Loucy (cell line): ENCODE data around the gene TARBP1.
A peak's percentile ranks its signal among the peaks of the same experiment; 100 is the strongest.

Experiments
- H2AFZ ChIP-seq: fragments of 200-600 bp; sonication (generic); 2 replicates; pipeline ENCODE4 v1.6.0; 2016; ENCODE audit warnings: antibody characterized with exemption, mild to moderate bottlenecking, low read length, moderate library complexity
- H3F3A ChIP-seq: fragments of 200-600 bp; 2 replicates; pipeline ENCODE4 v1.6.0; 2016; ENCODE audit warnings: antibody characterized with exemption, low read depth, mild to moderate bottlenecking
- H3K27me3 ChIP-seq: fragments of 200-600 bp; sonication (generic); 2 replicates; pipeline ENCODE4 v1.6.1; 2014; ENCODE audit warnings: low read length, mild to moderate bottlenecking; ENCODE audit not compliant: insufficient read depth, poor library complexity, severe bottlenecking
- H3K36me3 ChIP-seq: fragments of 200-600 bp; sonication (generic); 2 replicates; pipeline ENCODE4 v1.6.1; 2016; ENCODE audit warnings: low read length; ENCODE audit not compliant: insufficient read depth
- H3K4me1 ChIP-seq: fragments of 200-600 bp; sonication (generic); 2 replicates; pipeline ENCODE4 v1.5.1; 2014; ENCODE audit warnings: low read length, mild to moderate bottlenecking; ENCODE audit not compliant: insufficient read depth, poor library complexity, severe bottlenecking
- H3K4me2 ChIP-seq: fragments of 200-600 bp; sonication (generic); 2 replicates; pipeline ENCODE4 v1.6.0; 2014; ENCODE audit warnings: antibody characterized with exemption, low read length, low read depth, mild to moderate bottlenecking; ENCODE audit not compliant: poor library complexity, severe bottlenecking
- H3K4me3 ChIP-seq: fragments of 200-600 bp; sonication (generic); 2 replicates; pipeline ENCODE4 v1.5.1; 2014; ENCODE audit warnings: low read length, mild to moderate bottlenecking, mixed read lengths; ENCODE audit not compliant: poor library complexity, severe bottlenecking
- H3K79me2 ChIP-seq: fragments of 200-600 bp; sonication (generic); 2 replicates; pipeline ENCODE4 v1.6.1; 2014; ENCODE audit warnings: low read length; ENCODE audit not compliant: insufficient read depth
- H3K9ac ChIP-seq: fragments of 200-600 bp; sonication (generic); 2 replicates; pipeline ENCODE4 v1.6.0; 2014; ENCODE audit warnings: mild to moderate bottlenecking, low read depth, low read length, moderate library complexity; ENCODE audit not compliant: poor library complexity, severe bottlenecking
- H3K9me2 ChIP-seq: fragments of 200-600 bp; sonication (generic); replicated peaks from 2 replicates; pipeline ENCODE4 v1.6.1; 2016; ENCODE audit warnings: low read depth, low read length, mixed read lengths
- H3K9me3 ChIP-seq: fragments of 200-600 bp; sonication (generic); 2 replicates; pipeline ENCODE4 v1.6.1; 2014; ENCODE audit warnings: mild to moderate bottlenecking, antibody characterized with exemption, low read length, low read depth; ENCODE audit not compliant: insufficient read depth
- H4K20me1 ChIP-seq: fragments of 200-600 bp; sonication (generic); 2 replicates; pipeline ENCODE4 v1.6.0; 2014; ENCODE audit warnings: antibody characterized with exemption, low read length, mild to moderate bottlenecking; ENCODE audit not compliant: insufficient read depth, poor library complexity, severe bottlenecking
- CTCF ChIP-seq: fragments of 200-600 bp; sonication (generic); conservative IDR thresholded peaks from 2 replicates; pipeline ENCODE4 v1.5.1; 2014; ENCODE audit warnings: mild to moderate bottlenecking, antibody characterized with exemption, low read length
- EZH2phosphoT487 ChIP-seq: fragments of 200-600 bp; IDR thresholded peaks from 2 replicates; pipeline ENCODE4 v1.6.1; 2018; ENCODE audit warnings: antibody characterized with exemption, mild to moderate bottlenecking, moderate library complexity, borderline replicate concordance

TARBP1 gene

DNA sequence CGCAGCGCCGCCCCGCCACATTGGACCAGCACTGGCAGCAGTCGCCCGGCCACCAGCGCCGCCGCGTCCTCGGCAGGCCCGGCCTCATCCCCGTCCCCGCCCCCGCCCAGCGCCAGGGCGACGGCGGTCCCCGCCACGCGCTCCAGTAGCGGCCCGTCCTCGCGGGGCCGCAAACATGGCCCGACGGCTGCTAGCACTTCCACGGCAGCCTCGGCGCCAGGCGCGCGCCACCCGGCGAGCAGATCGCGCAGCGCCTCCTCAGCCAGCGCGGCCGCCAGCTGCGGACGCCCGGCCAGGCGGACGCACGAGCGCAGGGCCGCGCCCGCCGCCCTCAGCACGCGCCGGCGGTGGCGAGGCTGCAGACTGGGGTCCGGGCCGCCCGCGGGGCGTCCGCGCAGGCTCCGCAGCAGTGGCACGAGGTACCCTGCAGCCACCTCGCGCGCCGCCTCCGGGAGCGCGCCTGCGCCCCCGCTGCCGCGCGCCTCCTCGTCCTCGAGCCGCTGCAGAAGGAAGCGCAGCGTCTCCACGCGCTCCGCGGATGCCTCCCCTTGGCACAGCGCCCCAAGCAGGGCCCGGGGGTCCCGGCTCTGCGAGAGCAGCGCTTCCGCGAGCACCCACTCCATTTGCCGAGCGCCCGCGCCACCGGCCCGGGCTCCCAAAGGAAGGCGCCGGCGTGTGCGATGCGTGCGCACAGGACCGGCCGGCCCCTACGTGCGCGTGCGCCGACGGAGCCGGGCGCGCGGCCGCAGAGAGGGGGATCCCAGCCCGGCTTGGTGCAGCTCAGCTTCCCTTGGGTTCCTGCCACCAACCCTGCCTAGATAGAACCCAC lies at the start of gene TARBP1:
Gene TARBP1 (minus strand): TSS at position 699 of the 829 bp plus-strand sequence. CDS start 76 bp downstream, at position 623.
- Histone ChIP-seq H3K27me3 (no peaks in the 10 kb centered on the region), H3K4me3 (peak within 1 kb of the TSS; percentile 80), H3K79me2 (peaks cover 45% of the 10 kb centered on the region), H3K4me1 (peaks cover 49% of the 10 kb centered on the region), H3F3A (no peaks in the 10 kb centered on the region), H3K9me2 (no peaks in the 10 kb centered on the region), H3K4me2 (peak within 1 kb of the TSS; percentile 94), H3K36me3 (no peaks in the 10 kb centered on the region), H4K20me1 (peaks cover 16% of the 10 kb centered on the region), H2AFZ (peak within 1 kb of the TSS; percentile 77), H3K9me3 (no peaks in the 10 kb centered on the region), H3K9ac (peak within 1 kb of the TSS; percentile 71)
- no peak for TF ChIP-seq CTCF
- no peak for TF ChIP-seq EZH2phosphoT487

GRCh38 chr1:234528074-234528865 lies 49.3 kb upstream of the TARBP1 start:
- H3K9me2 ChIP-seq: no peaks in the 10 kb centered on the region
- no peak overlapping the region for H3K4me2 ChIP-seq
- H3K27me3 ChIP-seq: no peaks in the 10 kb centered on the region
- no peaks in the 10 kb centered on the region for H4K20me1 ChIP-seq
- H3K4me1 ChIP-seq: peaks cover 48% of the 10 kb centered on the region
- H3K36me3 ChIP-seq: no peaks in the 10 kb centered on the region
- H3K79me2 ChIP-seq: no peaks in the 10 kb centered on the region
- TF ChIP-seq EZH2phosphoT487: no peak
- TF ChIP-seq CTCF: no peak
- peaks cover 2% of the 10 kb centered on the region; the same call in 1 of the 2 replicates for H3F3A ChIP-seq
- no peak overlapping the region for H3K9ac ChIP-seq
- H3K9me3 ChIP-seq: no peaks in the 10 kb centered on the region
- H2AFZ ChIP-seq: peak overlapping the region; percentile 84
- no peak overlapping the region for H3K4me3 ChIP-seq

- TF ChIP-seq EZH2phosphoT487 (no peak), CTCF (no peak)
- Histone ChIP-seq H3K4me3 (no peak overlapping the region), H4K20me1 (no peaks in the 10 kb centered on the region), H3K79me2 (no peaks in the 10 kb centered on the region), H2AFZ (no peak overlapping the region), H3F3A (peaks cover 5% of the 10 kb centered on the region; the same call in 1 of the 2 replicates), H3K9ac (no peak overlapping the region), H3K27me3 (no peaks in the 10 kb centered on the region), H3K36me3 (no peaks in the 10 kb centered on the region), H3K4me1 (peaks cover 53% of the 10 kb centered on the region), H3K4me2 (no peak overlapping the region), H3K9me2 (no peaks in the 10 kb centered on the region), H3K9me3 (no peaks in the 10 kb centered on the region)
Measured at GRCh38 chr1:234527346-234527745, 48.4 kb upstream of the TARBP1 start.
